HG02798 (cell line): ENCODE measurements around the gene IL4R.

Experiments used
- ATAC-seq: cut with Tn5 transposase; IDR thresholded peaks from one replicate; pipeline ENCODE4 v1.9.1; 2021; ENCODE audit warnings: mild to moderate bottlenecking; ENCODE audit not compliant: unreplicated experiment, poor library complexity

IL4R gene

DNA sequence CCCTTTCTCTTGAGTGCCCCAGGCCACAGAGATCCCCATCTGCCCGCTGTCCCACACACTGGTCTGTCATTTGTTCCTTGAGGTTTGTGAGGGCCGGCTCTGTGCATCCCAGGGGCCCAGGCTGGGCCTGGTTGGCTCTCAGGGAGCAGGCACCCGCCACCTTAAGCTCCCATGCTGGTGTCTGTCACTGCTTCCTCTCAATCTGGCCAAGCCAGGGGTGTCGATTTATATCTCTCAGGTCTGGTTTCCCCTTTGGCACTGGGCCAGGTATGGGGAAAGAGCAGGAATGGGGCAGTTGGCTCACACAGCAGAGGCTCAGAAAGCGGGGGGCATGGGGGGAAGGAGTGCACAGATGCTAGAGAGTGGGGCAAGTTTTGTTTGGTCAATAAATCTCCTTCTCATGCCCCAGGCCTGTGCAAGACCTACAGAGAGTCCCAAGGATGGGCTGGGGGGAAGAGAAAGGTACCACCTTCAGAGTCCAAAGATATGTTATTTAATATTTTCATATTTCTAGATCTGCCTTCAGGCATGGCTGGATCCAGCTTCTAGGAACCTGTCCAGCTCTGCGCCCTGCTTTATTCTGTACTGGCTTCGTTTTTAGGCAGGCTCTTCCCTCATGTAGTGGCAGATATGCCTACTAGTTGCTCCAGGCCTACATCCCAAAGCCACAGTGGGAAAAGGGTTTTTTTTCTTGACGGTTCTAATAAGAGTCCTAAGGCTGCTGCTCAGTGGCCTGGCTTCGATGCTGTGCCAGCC lies 34.3 kb downstream of the IL4R start:
- no peak for ATAC-seq

DNA sequence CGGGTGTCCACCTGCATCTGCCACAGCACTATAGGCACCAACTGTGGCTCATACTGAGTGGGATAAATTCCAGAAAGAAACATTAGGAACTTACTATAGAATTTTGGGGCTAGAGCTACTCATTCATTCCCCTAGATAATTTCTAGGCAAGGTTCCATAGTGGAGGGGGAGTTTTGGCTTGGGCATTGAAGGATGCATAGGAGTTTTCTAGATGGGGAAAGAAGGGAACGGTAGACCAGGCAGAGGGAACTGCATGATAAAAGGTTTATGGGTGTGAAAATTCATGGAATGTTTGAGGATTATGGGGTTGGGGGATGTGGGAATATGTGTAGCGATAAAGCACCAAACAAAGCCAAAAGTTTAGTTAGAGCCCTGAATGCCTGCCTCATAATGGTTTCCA lies 35.5 kb downstream of the IL4R start:
- ATAC-seq = no peak

GRCh38 chr16:27350006-27350405 lies 36.2 kb downstream of the IL4R start:
- ATAC-seq = no peak

- ATAC-seq = no peak
Measured at GRCh38 chr16:27351989-27352388, 38.2 kb downstream of the IL4R start.

DNA sequence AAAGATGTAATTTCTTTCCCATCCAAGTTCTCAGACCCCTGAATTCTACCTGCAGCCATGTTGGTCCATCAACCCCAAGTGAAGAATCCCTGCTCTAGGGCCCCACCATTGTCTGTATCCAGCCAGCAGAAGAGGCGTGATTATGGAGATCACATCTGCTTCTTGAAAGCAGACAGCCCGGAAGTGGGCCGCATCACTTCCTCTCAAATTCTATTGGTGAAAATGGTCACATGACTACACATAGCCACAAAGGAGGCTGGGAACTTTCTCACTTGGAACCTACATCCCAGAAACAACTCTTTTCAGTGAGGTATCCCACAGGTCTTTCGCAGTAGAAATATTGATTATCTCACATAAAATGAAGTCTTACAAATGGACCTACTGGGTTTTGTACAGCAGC lies 40.1 kb downstream of the IL4R start:
- ATAC-seq = no peak

- ATAC-seq = no peak
Measured at GRCh38 chr16:27355610-27356009, 41.8 kb downstream of the IL4R start.

GRCh38 chr16:27356794-27357193 lies 43.0 kb downstream of the IL4R start:
- ATAC-seq = no peak

DNA sequence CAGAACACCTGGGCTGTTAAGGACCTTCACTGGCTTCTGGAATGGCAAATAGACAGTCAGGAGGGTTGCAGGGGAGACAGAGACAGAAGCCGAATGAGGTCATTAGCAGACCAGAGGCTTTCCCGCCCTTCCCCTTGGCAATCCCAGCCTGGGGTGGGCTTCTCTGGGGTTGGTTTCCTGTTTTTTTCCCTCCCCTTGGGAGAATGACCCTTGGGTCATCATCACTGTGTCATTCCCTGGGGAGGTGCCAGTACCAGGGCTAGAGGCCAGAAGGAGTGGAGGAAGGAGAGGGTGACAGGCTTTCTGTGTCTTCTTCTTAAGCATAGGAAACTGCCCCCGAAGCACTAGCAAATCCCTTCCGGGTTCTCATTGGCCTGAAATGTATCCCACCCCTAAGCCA lies 45.3 kb downstream of the IL4R start:
- no peak for ATAC-seq

DNA sequence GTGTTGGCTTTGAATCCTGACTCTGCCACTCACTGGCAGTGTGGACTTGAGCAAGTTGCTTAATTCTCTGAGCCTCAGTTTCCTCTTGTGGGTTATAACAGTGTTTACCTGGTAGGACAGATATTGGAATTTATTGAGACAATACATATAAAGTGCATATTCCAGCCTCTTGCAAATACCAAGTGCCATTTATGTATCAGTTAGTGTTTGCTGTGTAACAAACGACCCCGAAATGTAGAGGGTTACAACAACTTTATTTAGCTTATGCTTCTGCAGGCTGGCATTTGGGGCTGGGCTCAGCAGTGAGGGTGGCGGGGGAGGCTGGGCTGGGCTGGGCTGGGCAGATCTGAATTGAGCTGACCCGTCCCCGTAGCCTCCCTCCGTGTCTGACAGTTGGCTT lies 45.8 kb downstream of the IL4R start:
- no peak for ATAC-seq

DNA sequence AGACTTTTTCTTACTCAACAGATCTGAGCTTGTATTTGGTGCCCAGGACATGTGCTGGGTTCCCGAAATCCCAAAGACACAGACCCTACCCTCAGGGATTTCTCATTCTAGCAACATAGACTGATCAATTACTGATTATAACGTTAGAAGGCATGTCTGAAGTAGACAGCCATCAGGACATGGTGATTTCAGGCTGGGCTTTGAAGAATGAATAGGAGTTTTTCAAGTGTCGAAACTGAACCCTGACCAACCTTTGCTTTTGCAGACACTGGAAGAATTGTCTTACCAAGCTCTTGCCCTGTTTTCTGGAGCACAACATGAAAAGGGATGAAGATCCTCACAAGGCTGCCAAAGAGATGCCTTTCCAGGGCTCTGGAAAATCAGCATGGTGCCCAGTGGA lies 48.2 kb downstream of the IL4R start:
- no peak for ATAC-seq

DNA sequence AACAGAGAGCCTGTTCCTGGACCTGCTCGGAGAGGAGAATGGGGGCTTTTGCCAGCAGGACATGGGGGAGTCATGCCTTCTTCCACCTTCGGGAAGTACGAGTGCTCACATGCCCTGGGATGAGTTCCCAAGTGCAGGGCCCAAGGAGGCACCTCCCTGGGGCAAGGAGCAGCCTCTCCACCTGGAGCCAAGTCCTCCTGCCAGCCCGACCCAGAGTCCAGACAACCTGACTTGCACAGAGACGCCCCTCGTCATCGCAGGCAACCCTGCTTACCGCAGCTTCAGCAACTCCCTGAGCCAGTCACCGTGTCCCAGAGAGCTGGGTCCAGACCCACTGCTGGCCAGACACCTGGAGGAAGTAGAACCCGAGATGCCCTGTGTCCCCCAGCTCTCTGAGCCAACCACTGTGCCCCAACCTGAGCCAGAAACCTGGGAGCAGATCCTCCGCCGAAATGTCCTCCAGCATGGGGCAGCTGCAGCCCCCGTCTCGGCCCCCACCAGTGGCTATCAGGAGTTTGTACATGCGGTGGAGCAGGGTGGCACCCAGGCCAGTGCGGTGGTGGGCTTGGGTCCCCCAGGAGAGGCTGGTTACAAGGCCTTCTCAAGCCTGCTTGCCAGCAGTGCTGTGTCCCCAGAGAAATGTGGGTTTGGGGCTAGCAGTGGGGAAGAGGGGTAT lies 48.9 kb downstream of the IL4R start:
- no peak for ATAC-seq

GRCh38 chr16:27363246-27363632 lies 49.5 kb downstream of the IL4R start:
- no peak for ATAC-seq

DNA sequence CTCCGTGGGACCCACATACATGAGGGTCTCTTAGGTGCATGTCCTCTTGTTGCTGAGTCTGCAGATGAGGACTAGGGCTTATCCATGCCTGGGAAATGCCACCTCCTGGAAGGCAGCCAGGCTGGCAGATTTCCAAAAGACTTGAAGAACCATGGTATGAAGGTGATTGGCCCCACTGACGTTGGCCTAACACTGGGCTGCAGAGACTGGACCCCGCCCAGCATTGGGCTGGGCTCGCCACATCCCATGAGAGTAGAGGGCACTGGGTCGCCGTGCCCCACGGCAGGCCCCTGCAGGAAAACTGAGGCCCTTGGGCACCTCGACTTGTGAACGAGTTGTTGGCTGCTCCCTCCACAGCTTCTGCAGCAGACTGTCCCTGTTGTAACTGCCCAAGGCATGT lies 50.0 kb downstream of the IL4R start:
- no peak for ATAC-seq

DNA sequence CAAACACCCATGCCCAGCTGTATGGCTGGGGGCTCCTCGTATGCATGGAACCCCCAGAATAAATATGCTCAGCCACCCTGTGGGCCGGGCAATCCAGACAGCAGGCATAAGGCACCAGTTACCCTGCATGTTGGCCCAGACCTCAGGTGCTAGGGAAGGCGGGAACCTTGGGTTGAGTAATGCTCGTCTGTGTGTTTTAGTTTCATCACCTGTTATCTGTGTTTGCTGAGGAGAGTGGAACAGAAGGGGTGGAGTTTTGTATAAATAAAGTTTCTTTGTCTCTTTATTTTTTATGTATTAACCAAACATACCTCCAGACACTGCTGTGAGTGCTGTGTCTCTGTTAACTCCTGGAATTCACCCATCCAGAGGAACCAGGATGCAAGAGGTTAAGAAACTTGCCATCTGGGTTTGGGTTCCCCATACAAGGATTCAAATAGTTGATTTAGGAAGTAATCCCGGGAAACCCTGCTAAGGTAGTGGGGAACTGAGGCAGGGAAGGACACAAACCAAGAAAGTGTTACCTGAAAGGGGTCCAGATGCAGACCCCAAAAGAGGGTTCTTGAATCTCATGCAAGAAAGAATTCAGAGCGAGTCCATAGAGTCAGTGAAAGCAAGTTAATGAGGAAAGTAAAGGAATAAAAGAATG lies 50.8 kb downstream of the IL4R start:
- ATAC-seq = no peak

DNA sequence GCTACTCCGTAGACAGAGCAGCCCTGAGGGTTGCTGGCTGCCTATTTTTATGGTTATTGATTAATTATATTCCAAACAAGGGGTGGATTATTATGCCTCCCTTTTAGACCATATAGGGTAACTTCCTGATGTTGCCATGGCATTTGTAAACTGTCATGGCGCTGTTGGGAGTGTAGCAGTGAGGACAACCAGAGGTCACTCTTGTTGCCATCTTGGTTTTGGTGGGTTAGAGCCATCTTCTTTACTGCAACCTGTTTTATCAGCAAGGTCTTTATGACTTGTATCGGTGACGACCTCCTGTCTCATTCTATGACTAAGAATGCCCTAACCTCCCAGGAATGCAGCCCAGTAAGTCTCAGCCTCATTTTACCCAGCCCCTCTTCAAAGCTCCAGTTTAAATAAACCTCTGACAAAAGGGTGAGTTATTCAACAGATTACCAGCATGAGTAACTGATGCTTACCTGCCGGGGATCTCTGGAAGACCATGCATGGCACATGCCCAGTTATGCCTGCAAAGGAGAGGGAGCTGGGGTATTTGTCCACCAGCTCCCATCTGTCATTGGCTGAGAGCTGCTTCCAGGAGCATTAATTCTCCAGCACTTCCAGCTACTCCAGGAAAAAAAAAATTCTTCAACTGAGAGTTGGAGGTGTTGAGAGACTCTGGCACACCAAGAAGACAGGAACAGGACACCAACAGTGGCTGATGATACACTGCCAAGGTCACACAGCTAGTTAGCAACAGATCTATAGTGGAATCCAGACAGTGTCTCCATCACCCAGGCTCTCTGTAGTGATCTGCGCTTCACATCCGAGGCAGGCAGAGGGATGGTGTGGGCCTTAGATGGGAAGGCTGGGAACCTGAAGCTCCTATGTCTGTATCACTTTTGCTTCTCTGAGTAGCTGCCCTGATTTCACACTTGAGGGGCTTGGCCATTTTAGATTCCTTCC lies 51.6 kb downstream of the IL4R start:
- no peak for ATAC-seq

- no peak for ATAC-seq
Measured at GRCh38 chr16:27366687-27367460, 53.1 kb downstream of the IL4R start.

DNA sequence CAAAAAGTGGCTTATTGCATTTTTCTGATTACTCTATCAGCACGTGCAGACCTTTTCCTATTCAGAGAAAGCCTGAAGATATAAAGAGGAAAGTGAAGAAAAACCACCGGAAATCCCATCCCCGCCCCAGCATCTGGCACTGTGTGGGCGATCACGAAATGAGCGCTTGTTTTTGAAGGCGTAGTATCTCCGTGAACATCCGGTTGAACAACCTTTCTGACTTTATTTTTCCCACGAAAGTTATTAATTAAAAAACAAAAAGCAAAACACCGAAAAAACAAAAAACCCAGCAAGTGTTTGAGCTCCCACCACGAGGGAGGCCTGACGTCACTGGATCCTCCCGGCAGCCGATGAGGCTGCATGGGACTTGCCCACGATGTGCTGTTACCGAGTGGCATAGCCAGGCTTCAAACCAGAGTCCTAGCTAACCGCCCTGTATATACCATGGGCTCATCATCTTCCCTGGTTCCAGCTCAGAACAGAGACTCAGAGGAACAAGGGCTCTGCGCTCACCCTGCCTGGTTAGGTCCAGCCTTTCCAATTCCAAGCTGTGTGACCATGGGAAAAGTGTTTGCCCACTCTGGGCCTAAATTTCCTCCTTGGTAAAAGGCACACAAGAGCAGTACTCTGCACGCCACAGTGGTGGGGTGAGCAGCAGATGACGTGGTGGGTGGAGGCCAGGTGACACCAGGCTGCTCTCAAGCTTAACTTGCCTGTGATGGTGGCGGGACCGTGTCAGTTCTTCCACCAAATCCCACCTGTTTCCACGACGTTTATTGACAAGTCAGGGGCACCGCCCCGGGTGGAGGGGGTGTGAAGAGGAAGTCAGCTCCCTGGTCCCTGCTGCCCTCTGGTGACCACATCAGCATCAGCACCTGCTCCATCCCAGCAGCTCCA lies 53.9 kb downstream of the IL4R start:
- peak; percentile 67 for ATAC-seq

GRCh38 chr16:27368358-27368722 lies 54.6 kb downstream of the IL4R start:
- ATAC-seq = no peak

- no peak for ATAC-seq
Measured at GRCh38 chr16:27369806-27370205, 56.0 kb downstream of the IL4R start.
